Progenitor cell of endocrine pancreas (in vitro differentiated cells): ENCODE measurements around the gene FAM184A. TPM values are rescaled to one million over a fixed set of nuclear protein-coding genes. Genes with fewer than 3 reads are reported as not detected.
A peak's percentile ranks its signal among the peaks of the same experiment; 100 is the strongest.
"Not testable (repeated sequence)": the region's sequence is repeated elsewhere in the genome, so short reads cannot be mapped to it uniquely, and the experiment has no call there.

Experiments
- DNase-seq: peaks from one replicate; pipeline ENCODE4 v3.0.0; 2021; ENCODE audit warnings: low spot score; ENCODE audit not compliant: unreplicated experiment
- H3K27ac Mint-ChIP-seq: 2 replicates; pipeline ENCODE4 v1.8.0; 2021; ENCODE audit warnings: mild to moderate bottlenecking, moderate library complexity, mixed read lengths
- H3K27me3 Mint-ChIP-seq: 2 replicates; pipeline ENCODE4 v1.8.0; 2021; ENCODE audit warnings: mixed read lengths
- H3K36me3 Mint-ChIP-seq: 2 replicates; pipeline ENCODE4 v1.8.0; 2022; ENCODE audit warnings: mixed read lengths; ENCODE audit not compliant: insufficient read depth
- H3K4me1 Mint-ChIP-seq: 2 replicates; pipeline ENCODE4 v1.8.0; 2021; ENCODE audit warnings: low read depth, mixed read lengths
- H3K4me3 Mint-ChIP-seq: 2 replicates; pipeline ENCODE4 v1.8.0; 2021; ENCODE audit warnings: low read depth, mild to moderate bottlenecking, moderate library complexity, mixed read lengths
- H3K9me3 Mint-ChIP-seq: 2 replicates; pipeline ENCODE4 v1.8.0; 2021; ENCODE audit warnings: low read depth, mixed read lengths
- total RNA-seq: library from RNA; stranded (reverse); gene quantifications from 2 replicates; pipeline ENCODE4 v1.2.1, GENCODE V29; 2021
- TF ChIP-seq, protein P1 (sequence below): fragments of 200-600 bp; sonication (generic); IDR thresholded peaks from one replicate; pipeline ENCODE4 v1.5.0; 2021; ENCODE audit warnings: antibody characterized with exemption, mild to moderate bottlenecking; ENCODE audit not compliant: unreplicated experiment

FAM184A gene
- total RNA-seq, 1 donor from 2014 or later, result 20.9 TPM

DNA sequence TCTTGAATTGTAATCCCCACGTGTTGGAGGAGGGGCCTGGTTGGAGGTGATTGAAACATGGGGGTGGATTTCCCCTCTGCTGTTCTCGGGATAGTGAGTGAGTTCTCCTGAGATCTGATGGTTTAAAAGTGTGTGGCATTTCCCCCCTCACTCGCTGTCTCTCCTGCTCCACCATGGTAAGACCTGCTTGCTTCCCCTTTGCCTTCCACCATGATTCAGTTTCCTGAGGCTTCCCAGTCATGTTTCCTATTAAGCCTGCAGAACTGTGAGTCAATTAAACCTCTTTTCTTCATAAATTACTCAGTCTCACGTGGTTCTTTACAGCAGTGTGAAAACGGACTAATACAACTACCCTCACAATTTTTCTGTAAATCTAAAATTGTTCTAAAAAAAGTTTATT is 26.8 kb upstream of the FAM184A start:
- DNase-seq, result no peak
- Mint-ChIP-seq H3K27ac (peak overlapping the region; percentile 53), H3K9me3 (peaks cover 6% of the 10 kb centered on the region), H3K4me3 (no peak overlapping the region), H3K4me1 (no peaks in the 10 kb centered on the region), H3K36me3 (no peaks in the 10 kb centered on the region), H3K27me3 (no peaks in the 10 kb centered on the region)
- TF ChIP-seq, protein P1, sequence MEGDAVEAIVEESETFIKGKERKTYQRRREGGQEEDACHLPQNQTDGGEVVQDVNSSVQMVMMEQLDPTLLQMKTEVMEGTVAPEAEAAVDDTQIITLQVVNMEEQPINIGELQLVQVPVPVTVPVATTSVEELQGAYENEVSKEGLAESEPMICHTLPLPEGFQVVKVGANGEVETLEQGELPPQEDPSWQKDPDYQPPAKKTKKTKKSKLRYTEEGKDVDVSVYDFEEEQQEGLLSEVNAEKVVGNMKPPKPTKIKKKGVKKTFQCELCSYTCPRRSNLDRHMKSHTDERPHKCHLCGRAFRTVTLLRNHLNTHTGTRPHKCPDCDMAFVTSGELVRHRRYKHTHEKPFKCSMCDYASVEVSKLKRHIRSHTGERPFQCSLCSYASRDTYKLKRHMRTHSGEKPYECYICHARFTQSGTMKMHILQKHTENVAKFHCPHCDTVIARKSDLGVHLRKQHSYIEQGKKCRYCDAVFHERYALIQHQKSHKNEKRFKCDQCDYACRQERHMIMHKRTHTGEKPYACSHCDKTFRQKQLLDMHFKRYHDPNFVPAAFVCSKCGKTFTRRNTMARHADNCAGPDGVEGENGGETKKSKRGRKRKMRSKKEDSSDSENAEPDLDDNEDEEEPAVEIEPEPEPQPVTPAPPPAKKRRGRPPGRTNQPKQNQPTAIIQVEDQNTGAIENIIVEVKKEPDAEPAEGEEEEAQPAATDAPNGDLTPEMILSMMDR, result no peak

DNA sequence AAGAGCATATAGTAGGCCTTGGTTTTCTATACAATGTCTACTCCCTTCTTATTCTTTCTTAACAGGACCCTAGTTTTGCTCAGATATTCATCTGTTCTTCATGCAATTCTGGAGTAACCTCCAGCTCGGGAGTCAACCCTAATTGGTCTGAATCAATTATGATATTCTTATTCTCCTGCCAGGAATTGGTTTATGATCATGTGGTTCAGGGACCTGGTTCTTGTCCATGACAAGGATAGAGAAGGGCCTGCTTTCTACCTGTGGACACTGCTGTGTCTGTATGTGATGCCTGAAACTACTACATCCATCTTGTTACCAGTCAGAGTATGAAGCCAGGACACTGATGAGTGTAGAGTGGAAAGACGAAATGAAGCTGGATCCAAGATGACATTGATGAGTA is 24.4 kb upstream of the FAM184A start:
- DNase-seq, result no peak
- Mint-ChIP-seq H3K36me3 (no peaks in the 10 kb centered on the region), H3K27me3 (no peaks in the 10 kb centered on the region), H3K4me3 (no peak overlapping the region), H3K27ac (no peak overlapping the region), H3K9me3 (peaks cover 6% of the 10 kb centered on the region), H3K4me1 (no peaks in the 10 kb centered on the region)
- TF ChIP-seq, protein P1, result no peak

DNA sequence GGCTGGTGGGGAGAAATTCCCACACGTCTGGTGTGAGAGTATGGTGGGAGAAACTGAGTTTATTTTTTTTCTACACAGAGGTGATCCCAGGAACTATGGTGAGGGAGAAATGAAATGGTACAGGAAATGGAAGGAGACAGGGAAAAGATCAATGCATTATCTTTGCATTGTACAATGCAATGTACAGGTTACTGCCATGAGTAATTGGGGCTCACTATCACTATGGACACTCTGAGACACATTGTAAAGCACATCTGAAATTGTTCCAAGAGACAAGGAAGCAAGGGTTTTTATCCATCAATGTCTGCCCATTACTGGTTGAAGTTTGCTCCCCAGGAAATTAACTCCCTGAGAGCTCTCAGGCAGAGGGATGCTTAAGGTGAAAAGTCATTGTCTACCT is 21.7 kb upstream of the FAM184A start:
- no peaks in the 10 kb centered on the region for H3K36me3 Mint-ChIP-seq
- H3K4me1 Mint-ChIP-seq, result no peaks in the 10 kb centered on the region
- no peak for DNase-seq
- H3K27me3 Mint-ChIP-seq, result no peaks in the 10 kb centered on the region
- H3K9me3 Mint-ChIP-seq, result peaks cover 3% of the 10 kb centered on the region
- no peak overlapping the region for H3K27ac Mint-ChIP-seq
- TF ChIP-seq, protein P1, result no peak
- no peak overlapping the region for H3K4me3 Mint-ChIP-seq

DNA sequence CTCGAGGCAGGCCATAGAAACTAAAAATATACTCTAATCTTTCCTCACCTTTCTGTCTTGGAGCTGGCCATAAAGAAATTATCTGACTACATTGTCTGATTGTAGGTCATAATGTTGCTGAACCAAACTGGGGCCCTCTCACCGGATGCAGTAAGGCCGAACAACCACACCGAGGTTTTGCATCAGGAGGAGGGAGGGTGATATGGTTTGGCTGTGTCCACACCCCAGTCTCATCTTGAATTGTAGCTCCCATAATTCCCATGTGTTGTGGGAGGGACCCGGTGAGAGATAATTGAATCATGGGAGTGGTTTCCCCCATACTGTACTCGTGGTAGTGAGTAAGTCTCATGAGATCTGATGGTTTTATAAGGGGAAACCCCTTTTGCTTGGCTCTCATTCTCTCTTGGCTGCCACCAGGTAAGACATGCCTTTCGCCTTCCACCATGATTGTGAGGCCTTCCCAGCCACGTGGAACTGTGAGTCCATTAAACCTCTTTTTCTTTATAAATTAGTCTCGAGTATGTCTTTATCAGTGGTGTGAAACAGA is 19.4 kb upstream of the FAM184A start:
- not testable (repeated sequence) for H3K9me3 Mint-ChIP-seq, DNase-seq, H3K4me3 Mint-ChIP-seq, H3K27ac Mint-ChIP-seq, H3K27me3 Mint-ChIP-seq, H3K4me1 Mint-ChIP-seq, H3K36me3 Mint-ChIP-seq

DNA sequence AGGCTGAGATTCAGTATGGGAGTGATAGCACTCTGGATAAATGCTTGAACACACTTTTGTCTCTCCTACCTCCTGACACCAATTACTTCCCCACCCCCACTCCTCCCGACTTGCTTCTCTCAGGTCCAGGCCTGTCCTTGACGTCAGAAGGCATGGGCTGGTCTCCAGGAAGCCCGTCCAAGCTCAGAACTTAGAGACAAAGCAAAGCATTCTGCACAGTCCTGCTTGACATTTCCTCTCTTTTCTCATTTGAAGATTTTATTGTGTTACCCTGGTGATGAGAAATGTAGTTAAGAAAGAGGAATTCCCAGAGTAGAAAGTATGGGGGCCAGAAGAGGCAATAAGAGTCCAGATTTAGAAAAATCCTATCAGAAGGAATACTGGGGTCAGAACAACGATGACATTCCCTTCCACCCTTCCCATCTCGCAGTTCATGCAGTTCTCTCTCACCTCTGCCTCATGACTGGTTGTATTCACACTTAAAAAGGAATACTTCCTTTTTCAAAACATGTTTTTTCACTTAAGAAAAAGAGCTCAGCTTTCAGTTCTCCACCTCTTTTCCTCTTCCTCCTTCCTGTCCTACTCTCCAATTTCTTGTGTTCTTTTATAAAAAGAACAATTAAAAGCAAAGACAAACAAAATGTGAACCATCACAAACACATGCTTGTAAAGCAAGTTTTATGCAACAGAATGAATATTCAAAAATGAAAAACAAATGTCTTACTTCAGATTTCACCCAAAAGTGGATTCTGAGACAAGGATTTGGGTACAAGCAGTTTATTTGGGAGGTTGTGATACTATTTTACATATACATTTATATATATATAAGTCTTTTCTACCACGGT is 18.5 kb upstream of the FAM184A start:
- TF ChIP-seq, protein P1, result no peak
- H3K27ac Mint-ChIP-seq, result no peak overlapping the region
- no peaks in the 10 kb centered on the region for H3K36me3 Mint-ChIP-seq
- no peak overlapping the region for H3K4me3 Mint-ChIP-seq
- no peak for DNase-seq
- H3K27me3 Mint-ChIP-seq, result no peaks in the 10 kb centered on the region
- no peaks in the 10 kb centered on the region for H3K4me1 Mint-ChIP-seq
- H3K9me3 Mint-ChIP-seq, result no peaks in the 10 kb centered on the region

DNA sequence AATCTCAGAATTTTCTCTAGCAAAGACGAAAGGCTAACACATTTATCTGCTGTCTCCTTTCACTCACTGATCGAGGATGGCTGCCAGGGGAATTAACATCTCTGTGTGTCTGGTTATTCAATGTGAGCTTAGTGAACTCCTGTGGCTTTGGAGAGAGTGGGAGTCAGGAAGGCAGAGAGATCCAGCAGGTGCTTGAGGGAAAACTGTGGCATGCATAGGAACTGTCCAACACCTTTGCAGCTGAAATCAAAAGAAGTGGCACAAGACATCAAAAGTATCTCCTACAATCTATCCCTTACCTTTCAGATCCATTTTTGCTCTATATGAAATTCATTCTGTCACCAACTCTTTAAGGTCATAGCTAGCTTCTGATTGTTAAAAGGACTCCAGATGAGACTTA is 11.8 kb upstream of the FAM184A start:
- peaks cover 3% of the 10 kb centered on the region for H3K9me3 Mint-ChIP-seq
- no peak overlapping the region for H3K4me3 Mint-ChIP-seq
- no peak for DNase-seq
- H3K36me3 Mint-ChIP-seq, result no peaks in the 10 kb centered on the region
- TF ChIP-seq, protein P1, result no peak
- no peaks in the 10 kb centered on the region for H3K27me3 Mint-ChIP-seq
- H3K27ac Mint-ChIP-seq, result no peak overlapping the region
- no peaks in the 10 kb centered on the region for H3K4me1 Mint-ChIP-seq
